HG03025 (cell line): ENCODE data around the gene CEACAM20.
"Not testable (repeated sequence)": the region's sequence is repeated elsewhere in the genome, so short reads cannot be mapped to it uniquely, and the experiment has no call there.

Experiments
- ATAC-seq: cut with Tn5 transposase; IDR thresholded peaks from one replicate; pipeline ENCODE4 v1.9.1; 2021; ENCODE audit warnings: mild to moderate bottlenecking, moderate library complexity; ENCODE audit not compliant: unreplicated experiment, low FRiP score

CEACAM20 gene

GRCh38 chr19:44529536-44529935, at the start of gene CEACAM20:
TSS of gene CEACAM20 (minus strand) at chr19:44529675. CDS start at chr19:44529509, 166 bp downstream.
- no peak for ATAC-seq

GRCh38 chr19:44577566-44577874, 48.0 kb upstream of the CEACAM20 start:
- no peak for ATAC-seq

- no peak for ATAC-seq
Observed at GRCh38 chr19:44576843-44577565, 47.5 kb upstream of the CEACAM20 start.

GRCh38 chr19:44575116-44575700, 45.7 kb upstream of the CEACAM20 start:
- ATAC-seq: no peak

GRCh38 chr19:44574186-44574950, 44.9 kb upstream of the CEACAM20 start:
- no peak for ATAC-seq

GRCh38 chr19:44573627-44574026, 44.2 kb upstream of the CEACAM20 start:
- no peak for ATAC-seq

- ATAC-seq: no peak
Observed at GRCh38 chr19:44573183-44573582, 43.7 kb upstream of the CEACAM20 start.

GRCh38 chr19:44572581-44572900, 43.1 kb upstream of the CEACAM20 start:
- no peak for ATAC-seq

- no peak for ATAC-seq
Observed at GRCh38 chr19:44571830-44572580, 42.5 kb upstream of the CEACAM20 start.

GRCh38 chr19:44570984-44571684, 41.7 kb upstream of the CEACAM20 start:
- ATAC-seq: no peak

- ATAC-seq: no peak
Observed at GRCh38 chr19:44570603-44570983, 41.1 kb upstream of the CEACAM20 start.

- no peak for ATAC-seq
Observed at GRCh38 chr19:44567745-44568144, 38.3 kb upstream of the CEACAM20 start.

GRCh38 chr19:44566984-44567383, 37.5 kb upstream of the CEACAM20 start:
- ATAC-seq: no peak

- ATAC-seq: not testable (repeated sequence)
Observed at GRCh38 chr19:44563086-44563655, 33.7 kb upstream of the CEACAM20 start.

- no peak for ATAC-seq
Observed at GRCh38 chr19:44557933-44558332, 28.5 kb upstream of the CEACAM20 start.

GRCh38 chr19:44554641-44555246, 25.3 kb upstream of the CEACAM20 start:
- no peak for ATAC-seq

- ATAC-seq: no peak
Observed at GRCh38 chr19:44553478-44554171, 24.1 kb upstream of the CEACAM20 start.

GRCh38 chr19:44552324-44552723, 22.8 kb upstream of the CEACAM20 start:
- ATAC-seq: no peak

- no peak for ATAC-seq
Observed at GRCh38 chr19:44551850-44552249, 22.4 kb upstream of the CEACAM20 start.
